Stimulated activated memory B cell treated with anti-CD40 and anti-IgM and Interleukin-4, amounts not matched to agents 10 μg/mL and 1 μg/mL and 100 μg/mL, for 72 hours (primary cell): ENCODE results near the gene TBL2.
"Not testable (repeated sequence)": the region's sequence is repeated elsewhere in the genome, so short reads cannot be mapped to it uniquely, and the experiment has no call there.

Experiments
- ATAC-seq: fragments of 150-1000 bp; cut with Tn5 transposase; 2 replicates; pipeline ENCODE4 v1.10.0; 2021
- H3K27ac Mint-ChIP-seq: one replicate; pipeline ENCODE4 v1.8.0; 2022; ENCODE audit warnings: mild to moderate bottlenecking, mixed read lengths
- H3K27me3 Mint-ChIP-seq: one replicate; pipeline ENCODE4 v1.8.0; 2022; ENCODE audit warnings: mixed read lengths
- H3K36me3 Mint-ChIP-seq: one replicate; pipeline ENCODE4 v1.8.0; 2022; ENCODE audit warnings: mixed read lengths
- H3K4me1 Mint-ChIP-seq: one replicate; pipeline ENCODE4 v1.8.0; 2022; ENCODE audit warnings: mixed read lengths
- H3K4me3 Mint-ChIP-seq: one replicate; pipeline ENCODE4 v1.8.0; 2022; ENCODE audit warnings: mild to moderate bottlenecking, moderate library complexity, mixed read lengths
- H3K9me3 Mint-ChIP-seq: one replicate; pipeline ENCODE4 v1.8.0; 2022; ENCODE audit warnings: mixed read lengths

TBL2 gene

DNA sequence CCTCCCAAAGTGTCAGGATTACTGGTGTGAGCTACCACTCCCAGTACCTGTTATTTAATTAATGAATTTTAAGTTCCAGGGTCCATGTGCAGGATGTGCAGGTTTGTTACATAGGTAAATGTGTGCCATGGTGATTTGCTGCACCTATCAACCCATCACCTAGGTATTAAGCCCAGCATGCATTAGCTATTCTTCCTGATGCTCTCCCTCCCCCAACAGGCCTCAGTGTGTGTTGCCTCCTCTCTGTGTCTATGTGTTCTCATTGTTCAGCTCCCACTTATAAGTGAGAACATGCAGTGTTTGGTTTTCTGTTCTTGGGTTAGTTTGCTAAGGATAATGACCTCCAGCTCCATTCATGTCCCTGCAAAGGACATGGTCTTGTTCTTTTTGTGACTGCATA is 11.9 kb downstream of the TBL2 start:
- ATAC-seq = not testable (repeated sequence)
- peak overlapping the region; percentile 11 for H3K4me3 Mint-ChIP-seq
- H3K27ac Mint-ChIP-seq = peak overlapping the region; percentile 51

DNA sequence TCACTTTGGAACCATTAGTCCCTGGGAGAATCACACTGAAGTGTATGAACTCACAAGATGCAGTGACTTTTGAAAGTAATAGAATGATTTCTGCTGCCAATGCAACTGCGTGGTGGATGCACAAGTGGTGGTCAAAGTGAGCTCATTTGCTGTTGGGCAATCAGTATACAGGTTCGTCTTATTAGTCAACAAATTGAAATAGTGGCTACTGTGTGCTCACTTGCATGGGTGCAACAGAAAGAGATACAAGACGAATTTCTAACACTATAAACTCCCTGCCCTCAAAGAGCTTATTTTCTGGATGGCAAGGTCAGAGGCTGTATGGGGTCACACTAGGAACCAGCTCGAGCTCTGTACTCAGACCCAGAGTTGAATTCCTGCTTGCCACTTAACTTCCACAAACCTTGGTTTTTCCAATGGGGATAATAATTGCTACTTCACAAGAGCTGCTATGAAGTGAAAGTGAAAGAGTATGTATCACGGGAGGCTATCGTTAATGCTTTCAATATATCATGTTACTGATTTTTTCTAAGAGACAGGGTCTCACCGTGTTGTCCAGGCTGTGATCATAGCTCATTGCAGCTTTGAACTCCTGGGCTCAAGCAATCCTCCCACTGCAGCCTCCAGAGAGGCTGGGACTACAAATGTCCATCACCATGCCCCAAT is 12.6 kb downstream of the TBL2 start:
- no peaks in the 10 kb centered on the region for H3K27me3 Mint-ChIP-seq
- H3K36me3 Mint-ChIP-seq = peaks cover 19% of the 10 kb centered on the region
- peak overlapping the region; percentile 11 for H3K4me3 Mint-ChIP-seq
- H3K4me1 Mint-ChIP-seq = peaks cover 15% of the 10 kb centered on the region
- H3K27ac Mint-ChIP-seq = peak overlapping the region; percentile 51
- no peaks in the 10 kb centered on the region for H3K9me3 Mint-ChIP-seq
- ATAC-seq = no peak

More for the DNA sequence above, 11.9 kb downstream of the TBL2 start:
- not testable (repeated sequence) for H3K9me3 Mint-ChIP-seq, H3K27me3 Mint-ChIP-seq
- Mint-ChIP-seq H3K36me3 (peaks cover 22% of the 10 kb centered on the region), H3K4me1 (peaks cover 14% of the 10 kb centered on the region)

DNA sequence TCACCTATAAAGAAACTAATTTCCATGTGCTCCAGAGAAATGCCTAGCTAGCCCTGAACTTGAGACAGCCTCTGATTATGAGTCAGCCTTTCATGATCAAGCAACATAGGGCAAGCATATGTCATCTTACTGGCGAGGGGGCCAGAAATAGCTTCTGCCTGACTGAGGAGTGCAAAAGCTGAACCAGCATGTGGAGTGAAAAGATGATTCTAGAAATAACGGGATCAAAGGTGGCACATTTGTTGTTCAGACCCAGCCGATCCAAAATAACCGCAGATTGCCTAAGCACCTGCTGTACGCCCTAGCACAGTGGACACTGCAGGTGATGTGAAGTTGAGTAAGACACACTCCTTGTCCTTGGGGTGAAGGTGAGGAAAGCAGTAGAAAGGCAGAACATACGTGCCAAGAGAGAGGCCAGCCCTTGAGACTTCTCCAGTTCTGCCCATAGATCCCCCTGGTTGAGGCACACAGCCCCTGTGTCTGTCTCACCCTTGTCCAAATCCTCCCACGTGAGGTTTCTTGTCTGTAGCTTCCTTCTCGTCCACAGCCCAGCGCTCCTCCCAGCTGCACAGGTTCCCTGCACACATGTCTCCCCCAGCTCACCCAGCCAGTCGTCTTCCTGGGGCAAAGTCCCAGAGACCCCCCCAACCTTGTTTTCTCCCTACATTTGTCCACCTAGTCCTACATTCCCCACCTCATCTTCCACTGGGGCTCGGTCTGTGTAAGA is 18.1 kb downstream of the TBL2 start:
- H3K4me1 Mint-ChIP-seq = peaks cover 32% of the 10 kb centered on the region

DNA sequence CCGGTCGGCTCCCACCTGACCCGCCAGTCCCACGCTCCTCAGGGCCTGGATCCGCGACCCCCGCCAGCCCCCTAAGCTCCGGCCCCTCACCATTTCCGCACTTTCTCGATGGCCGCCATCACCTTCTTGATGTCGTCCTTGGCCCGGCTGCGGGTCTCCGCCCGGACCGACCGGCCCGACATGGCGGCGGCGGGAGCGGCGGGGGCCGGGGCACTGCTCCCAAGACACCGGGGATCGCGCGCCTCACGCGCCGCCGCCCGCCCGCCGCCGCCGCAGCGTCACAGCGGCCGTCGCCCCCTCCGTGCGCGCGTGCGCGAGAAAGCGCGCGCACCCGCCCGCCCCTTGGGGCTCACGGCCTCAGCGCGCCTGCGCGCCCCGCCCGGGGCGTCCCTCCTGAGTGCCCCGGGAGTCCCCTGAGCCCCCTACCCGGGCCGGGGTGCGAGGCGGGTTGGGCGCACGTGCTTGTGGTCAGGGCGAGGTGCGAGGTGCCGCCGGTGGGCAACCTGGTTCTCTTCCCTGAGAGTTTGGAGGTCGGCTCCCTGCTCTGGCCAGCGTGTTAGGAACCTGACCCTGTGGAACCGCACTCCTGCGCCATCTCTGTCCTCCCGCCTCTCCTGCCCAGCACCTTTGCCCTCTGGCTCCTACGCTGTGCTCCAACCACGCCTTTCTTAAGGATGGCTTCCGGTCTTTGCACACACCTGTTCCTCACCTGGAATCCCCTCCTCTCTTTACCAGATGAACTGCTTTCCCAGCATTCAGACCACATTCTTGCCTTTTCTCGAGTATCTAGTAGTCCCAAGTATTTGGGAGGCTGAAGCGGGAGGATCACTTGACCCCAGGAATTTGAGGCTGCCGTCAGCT is 20.8 kb downstream of the TBL2 start, which contains the start of gene BCL7B:
Gene BCL7B (minus strand): TSS at position 294 of the 861 bp plus-strand sequence. CDS start 112 bp downstream, at position 182.
- Mint-ChIP-seq H3K9me3 (no peaks in the 10 kb centered on the region), H3K4me1 (peaks cover 46% of the 10 kb centered on the region), H3K36me3 (peaks cover 11% of the 10 kb centered on the region), H3K27ac (peak within 1 kb of the TSS; percentile 96), H3K4me3 (peak within 1 kb of the TSS; percentile 93), H3K27me3 (no peaks in the 10 kb centered on the region)
- ATAC-seq = peak; percentile 83

More for the DNA sequence above, 18.1 kb downstream of the TBL2 start:
- no peaks in the 10 kb centered on the region for H3K36me3 Mint-ChIP-seq
- H3K9me3 Mint-ChIP-seq = no peaks in the 10 kb centered on the region
- no peak overlapping the region for H3K4me3 Mint-ChIP-seq
- peak overlapping the region; percentile 62 for H3K27ac Mint-ChIP-seq
- H3K27me3 Mint-ChIP-seq = no peaks in the 10 kb centered on the region
- ATAC-seq = no peak

DNA sequence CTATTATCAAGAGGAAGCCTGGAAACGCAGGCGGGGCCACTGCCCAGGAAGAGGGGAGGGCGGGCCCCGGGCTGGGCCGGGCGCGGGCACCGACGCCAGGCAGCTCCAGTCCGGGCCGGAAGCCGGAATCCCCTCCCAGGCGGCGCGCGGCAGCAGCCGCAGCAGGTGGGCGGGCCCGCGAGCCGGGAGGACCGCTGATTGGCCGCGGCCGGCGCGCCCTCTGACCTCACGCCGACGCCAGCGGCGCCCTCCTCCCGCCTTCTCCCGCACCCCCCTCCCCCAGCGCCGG is 21.3 kb downstream of the TBL2 start:
- H3K4me3 Mint-ChIP-seq = peak overlapping the region; percentile 93
- no peaks in the 10 kb centered on the region for H3K27me3 Mint-ChIP-seq
- peaks cover 14% of the 10 kb centered on the region for H3K36me3 Mint-ChIP-seq
- peak; percentile 96 for ATAC-seq
- H3K27ac Mint-ChIP-seq = peak overlapping the region; percentile 96
- peaks cover 46% of the 10 kb centered on the region for H3K4me1 Mint-ChIP-seq
- H3K9me3 Mint-ChIP-seq = no peaks in the 10 kb centered on the region

DNA sequence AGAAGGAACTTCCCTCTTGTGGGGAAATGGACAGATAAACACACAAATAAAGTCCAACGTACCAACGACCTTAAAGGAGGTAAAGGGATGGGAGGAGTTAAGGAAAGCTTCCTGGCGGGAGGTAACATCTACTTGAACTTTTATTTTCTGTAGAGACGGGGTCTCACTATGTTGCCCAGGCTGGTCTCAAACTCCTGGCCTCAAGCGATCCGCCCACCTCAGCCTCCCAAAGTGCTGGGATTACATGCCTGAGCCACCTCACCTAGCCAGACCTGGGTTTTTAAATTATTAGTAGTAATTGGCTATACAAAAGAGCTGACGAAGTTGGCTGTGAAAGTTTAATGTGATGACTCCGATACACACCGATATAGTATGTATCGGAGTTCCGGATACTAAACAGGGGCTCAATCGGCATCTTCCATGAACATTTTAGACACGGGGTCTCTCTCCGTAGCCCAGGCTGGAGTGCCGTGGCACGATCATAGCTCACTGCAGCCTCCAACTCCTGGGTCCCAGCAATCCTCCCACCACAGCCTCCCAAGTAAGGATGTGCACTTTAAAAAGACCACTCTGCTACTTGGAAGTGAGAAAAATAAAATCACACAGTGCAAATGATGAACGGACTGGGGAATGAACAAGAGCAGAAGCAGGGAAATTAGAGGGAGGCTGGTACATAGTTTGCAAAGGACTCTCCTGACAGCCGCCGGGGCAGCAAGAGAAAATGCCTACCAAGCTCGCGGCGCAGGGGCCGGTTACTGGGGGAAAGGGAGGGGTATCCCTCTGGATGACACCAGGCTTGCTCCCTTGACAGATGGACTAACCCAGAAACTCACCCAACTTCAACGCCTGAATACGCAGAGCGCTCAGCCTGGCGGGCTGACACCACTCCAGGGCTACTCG is 21.9 kb downstream of the TBL2 start:
- no peaks in the 10 kb centered on the region for H3K9me3 Mint-ChIP-seq
- H3K27ac Mint-ChIP-seq = peak overlapping the region; percentile 96
- H3K4me1 Mint-ChIP-seq = peaks cover 46% of the 10 kb centered on the region
- H3K4me3 Mint-ChIP-seq = peak overlapping the region; percentile 93
- peaks cover 17% of the 10 kb centered on the region for H3K36me3 Mint-ChIP-seq
- no peak for ATAC-seq
- no peaks in the 10 kb centered on the region for H3K27me3 Mint-ChIP-seq

DNA sequence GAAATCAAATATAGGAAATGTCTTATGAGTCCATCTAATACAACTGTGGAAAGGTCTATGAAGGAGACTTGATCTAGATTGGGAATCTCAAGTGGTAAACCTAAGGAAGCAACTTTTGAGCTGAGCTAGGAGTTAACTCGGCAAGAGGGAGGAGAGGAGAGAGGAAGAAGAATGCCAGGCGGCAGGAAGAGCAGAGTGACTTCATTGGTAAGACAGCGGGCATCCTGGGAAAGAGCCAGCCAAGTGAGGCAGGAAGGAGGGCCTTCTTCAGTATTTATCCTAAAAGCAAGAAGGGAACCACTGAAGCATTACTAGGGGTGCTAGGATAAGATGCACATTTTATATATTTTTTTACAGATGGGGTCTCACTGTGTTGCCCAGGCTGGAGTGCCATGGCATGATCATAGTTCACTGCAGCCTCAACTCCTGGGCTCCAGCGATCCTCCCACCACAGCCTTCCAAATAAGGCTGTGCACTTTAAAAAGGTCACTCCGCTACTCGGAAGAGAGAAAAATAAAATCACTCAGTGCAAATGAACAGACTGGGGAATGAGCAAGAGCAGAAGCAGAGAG is 22.9 kb downstream of the TBL2 start:
- H3K27ac Mint-ChIP-seq = peak overlapping the region; percentile 96
- H3K4me1 Mint-ChIP-seq = peaks cover 42% of the 10 kb centered on the region
- no peaks in the 10 kb centered on the region for H3K9me3 Mint-ChIP-seq
- ATAC-seq = no peak
- peak overlapping the region; percentile 93 for H3K4me3 Mint-ChIP-seq
- no peaks in the 10 kb centered on the region for H3K27me3 Mint-ChIP-seq
- peaks cover 17% of the 10 kb centered on the region for H3K36me3 Mint-ChIP-seq

DNA sequence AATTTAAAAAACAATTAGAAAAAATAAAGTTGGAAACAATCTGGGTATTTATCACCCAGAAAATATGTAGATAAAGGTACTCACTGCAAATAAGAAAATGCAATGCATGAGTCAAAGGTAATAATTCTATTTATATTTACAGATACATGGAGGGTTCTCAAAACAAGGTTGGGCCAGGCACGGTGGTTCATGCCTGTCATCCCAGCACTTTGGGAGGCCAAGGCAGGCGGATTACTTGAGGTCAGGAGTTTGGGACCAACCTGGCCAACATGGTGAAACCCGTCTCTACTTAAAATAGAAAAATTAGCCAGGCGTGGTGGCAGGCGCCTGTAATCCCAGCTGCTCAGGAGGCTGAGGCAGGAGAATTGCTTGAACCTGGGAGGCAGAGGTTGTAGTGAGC is 28.3 kb downstream of the TBL2 start:
- H3K36me3 Mint-ChIP-seq = peaks cover 52% of the 10 kb centered on the region
- not testable (repeated sequence) for H3K4me3 Mint-ChIP-seq, ATAC-seq, H3K27me3 Mint-ChIP-seq, H3K9me3 Mint-ChIP-seq
- peaks cover 23% of the 10 kb centered on the region for H3K4me1 Mint-ChIP-seq
- peak overlapping the region; percentile 69 for H3K27ac Mint-ChIP-seq

DNA sequence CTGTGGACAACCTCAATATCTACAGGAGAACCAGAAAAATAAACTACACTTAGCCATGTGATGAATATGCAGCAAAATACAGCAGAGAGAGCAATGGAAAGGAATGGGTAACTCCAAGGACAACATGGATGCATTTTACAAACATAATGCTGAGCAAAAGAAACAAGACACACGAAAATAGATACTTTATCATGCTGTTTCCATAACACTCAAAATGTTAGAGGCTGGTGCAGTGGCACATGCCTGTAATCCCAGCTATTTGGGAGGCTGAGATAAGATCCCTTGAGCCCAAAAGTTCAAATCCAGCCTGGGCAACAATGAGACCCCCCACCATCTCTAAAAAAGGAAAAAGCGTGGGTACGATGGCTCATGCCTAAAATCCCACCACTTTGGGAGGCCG is 29.2 kb downstream of the TBL2 start:
- peaks cover 14% of the 10 kb centered on the region for H3K4me1 Mint-ChIP-seq
- H3K9me3 Mint-ChIP-seq = no peaks in the 10 kb centered on the region
- no peaks in the 10 kb centered on the region for H3K27me3 Mint-ChIP-seq
- H3K27ac Mint-ChIP-seq = peak overlapping the region; percentile 69
- peaks cover 52% of the 10 kb centered on the region for H3K36me3 Mint-ChIP-seq
- no peak for ATAC-seq
- H3K4me3 Mint-ChIP-seq = no peak overlapping the region

DNA sequence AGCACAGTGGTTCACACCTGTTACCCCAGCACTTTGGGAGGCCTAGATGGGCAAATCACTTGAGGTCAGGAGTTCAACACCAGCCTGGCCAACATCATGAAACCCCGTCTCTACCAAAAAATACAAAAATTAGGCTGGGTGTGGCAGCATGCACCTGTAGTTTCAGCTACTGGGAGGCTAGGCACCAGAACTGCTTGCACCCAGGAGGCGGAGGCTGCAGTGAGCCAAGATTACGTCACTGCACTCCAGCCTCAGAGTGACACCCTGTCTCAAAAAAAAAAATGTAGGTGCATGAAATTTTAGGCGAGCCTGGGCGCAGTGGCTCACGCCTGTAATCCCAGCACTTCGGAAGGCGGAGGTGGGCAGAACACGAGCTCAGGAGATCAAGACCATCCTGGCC is 30.5 kb downstream of the TBL2 start:
- no peak overlapping the region for H3K27ac Mint-ChIP-seq

DNA sequence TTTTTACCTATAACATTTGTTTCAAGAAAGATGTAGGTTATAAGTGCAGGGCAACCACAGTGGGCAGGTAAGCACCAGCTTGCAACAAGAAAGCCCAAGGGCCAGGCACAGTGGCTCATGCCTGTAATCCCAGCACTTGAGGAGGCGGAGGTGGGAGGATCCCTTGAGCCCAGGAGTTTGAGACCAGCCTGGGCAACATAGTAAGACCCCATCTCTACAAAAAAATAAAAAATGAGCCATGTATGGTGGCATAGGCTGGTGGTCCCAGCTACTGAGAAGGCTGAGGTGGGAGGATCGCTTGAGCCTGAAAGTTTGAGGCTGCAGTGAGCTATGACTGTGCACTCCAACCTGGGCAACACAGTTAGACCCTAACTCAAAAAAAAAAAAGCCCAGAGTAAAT is 33.7 kb downstream of the TBL2 start:
- Mint-ChIP-seq H3K4me3 (no peak overlapping the region), H3K4me1 (peaks cover 8% of the 10 kb centered on the region), H3K27ac (no peak overlapping the region), H3K27me3 (no peaks in the 10 kb centered on the region), H3K9me3 (no peaks in the 10 kb centered on the region), H3K36me3 (peaks cover 59% of the 10 kb centered on the region)
- no peak for ATAC-seq

More for the DNA sequence above, 30.5 kb downstream of the TBL2 start:
- H3K9me3 Mint-ChIP-seq = no peaks in the 10 kb centered on the region
- H3K36me3 Mint-ChIP-seq = peaks cover 51% of the 10 kb centered on the region
- peaks cover 10% of the 10 kb centered on the region for H3K4me1 Mint-ChIP-seq
- ATAC-seq = no peak
- no peak overlapping the region for H3K4me3 Mint-ChIP-seq
- H3K27me3 Mint-ChIP-seq = no peaks in the 10 kb centered on the region

DNA sequence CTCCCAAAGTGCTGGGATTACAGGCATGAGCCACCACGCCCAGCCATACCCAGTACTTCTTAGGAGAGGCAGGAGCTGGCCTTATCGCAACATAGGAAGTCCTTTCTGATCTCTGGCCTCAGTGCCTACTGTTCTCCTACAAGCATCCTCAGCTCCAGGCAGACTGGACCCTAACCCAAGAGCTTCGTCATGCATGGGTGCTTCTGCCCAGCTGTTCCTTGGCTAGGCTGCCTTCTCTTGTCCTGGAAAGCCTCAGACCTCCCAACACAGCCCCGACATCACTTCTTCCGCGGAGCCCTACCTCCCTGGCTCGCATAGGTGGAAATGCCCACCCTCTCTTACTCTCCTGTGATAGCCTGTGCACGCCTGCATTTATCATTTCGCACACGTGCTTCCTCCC is 36.7 kb downstream of the TBL2 start:
- H3K27ac Mint-ChIP-seq = no peak overlapping the region

DNA sequence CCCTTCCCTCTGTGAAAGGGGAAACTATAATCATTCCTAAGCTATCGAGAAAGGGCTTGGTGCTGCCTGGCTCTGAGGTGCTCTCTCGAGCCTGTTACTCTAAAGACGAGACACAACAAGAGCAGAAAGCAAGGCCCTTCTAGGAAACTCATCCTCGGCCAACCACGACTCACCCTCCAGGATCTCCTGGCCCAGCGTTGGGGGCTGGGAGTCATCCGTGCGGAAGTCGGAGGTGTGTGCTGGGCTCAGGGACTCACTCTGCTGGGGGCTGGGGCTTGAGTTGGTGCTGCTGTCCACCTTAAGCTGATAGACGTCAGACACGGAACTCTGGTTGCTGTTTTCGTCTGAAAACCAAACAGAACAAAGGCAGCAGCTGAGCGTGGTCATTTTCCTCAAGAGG is 38.7 kb downstream of the TBL2 start:
- H3K27ac Mint-ChIP-seq = no peak overlapping the region
- H3K4me1 Mint-ChIP-seq = no peaks in the 10 kb centered on the region
- no peaks in the 10 kb centered on the region for H3K27me3 Mint-ChIP-seq
- H3K4me3 Mint-ChIP-seq = no peak overlapping the region
- no peak for ATAC-seq
- H3K9me3 Mint-ChIP-seq = no peaks in the 10 kb centered on the region
- peaks cover 59% of the 10 kb centered on the region for H3K36me3 Mint-ChIP-seq

More for the DNA sequence above, 36.7 kb downstream of the TBL2 start:
- H3K27me3 Mint-ChIP-seq = no peaks in the 10 kb centered on the region
- peaks cover 65% of the 10 kb centered on the region for H3K36me3 Mint-ChIP-seq
- H3K4me3 Mint-ChIP-seq = no peak overlapping the region
- H3K4me1 Mint-ChIP-seq = peaks cover 5% of the 10 kb centered on the region
- no peak for ATAC-seq
- H3K9me3 Mint-ChIP-seq = no peaks in the 10 kb centered on the region

DNA sequence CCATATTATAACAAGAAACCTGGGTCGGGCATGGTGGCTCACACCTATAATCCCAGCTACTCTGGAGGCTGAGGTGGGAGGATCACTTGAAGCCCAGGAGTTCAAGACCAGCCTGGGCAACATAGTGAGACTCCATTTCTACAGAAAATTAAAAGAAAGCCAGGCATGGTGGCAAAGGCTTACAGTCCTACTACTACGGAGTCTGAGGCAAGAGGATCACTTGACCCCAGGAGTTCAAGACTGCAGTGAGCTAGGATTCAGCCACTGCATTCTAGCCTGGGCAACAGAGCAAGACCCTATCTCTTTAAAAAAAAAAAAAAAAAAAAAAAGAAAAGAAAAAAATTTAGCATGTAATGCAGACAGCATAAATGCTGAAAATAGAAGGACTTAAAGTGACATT is 39.9 kb downstream of the TBL2 start:
- not testable (repeated sequence) for H3K27ac Mint-ChIP-seq, ATAC-seq, H3K4me1 Mint-ChIP-seq, H3K27me3 Mint-ChIP-seq, H3K4me3 Mint-ChIP-seq, H3K9me3 Mint-ChIP-seq
- peaks cover 57% of the 10 kb centered on the region for H3K36me3 Mint-ChIP-seq
